Measurements from ENCODE around the gene BIVM. TPM values are rescaled to one million over a fixed set of nuclear protein-coding genes. Genes with fewer than 3 reads are reported as not detected.

Gene BIVM
- total and polyA plus RNA-seq, 2 of the 4 experiments (the other 2 are of a cell fraction): 7.2 to 12.2 TPM

DNA sequence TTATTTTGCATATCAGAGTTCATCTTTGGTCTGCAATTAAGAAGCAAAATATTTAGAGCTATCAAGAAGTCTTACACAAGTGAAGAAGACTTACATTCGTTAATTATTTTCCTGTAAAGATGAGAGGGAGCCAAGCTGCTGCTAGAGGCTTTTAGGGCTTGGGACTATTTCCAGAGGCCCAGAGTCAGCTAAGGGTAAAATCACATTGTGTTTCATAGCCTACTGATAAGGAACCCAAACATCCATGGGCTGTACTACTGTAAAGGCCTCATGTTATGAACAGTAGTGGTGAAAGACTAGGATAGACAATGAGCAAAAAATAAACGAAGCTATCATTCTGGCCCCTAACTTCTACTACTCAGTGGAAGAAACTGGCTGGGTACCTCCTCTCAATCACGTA lies 14.4 kb upstream of the BIVM start:
- Histone ChIP-seq H3K9me1 (ENCODE audit: insufficient read depth, low read length) (no peaks in the 10 kb centered on the region), H3K56ac (ENCODE audit: extremely low read depth, insufficient read depth, low read length) (no peak overlapping the region), H3K18ac (ENCODE audit: low read depth, low read length) (no peak overlapping the region), H3K27me3 (ENCODE audit: control insufficient read depth, insufficient read depth, low read length) (no peaks in the 10 kb centered on the region), H3K9me3 (ENCODE audit: control insufficient read depth, insufficient read depth, low read length) (no peaks in the 10 kb centered on the region), H2AK9ac (replicated peaks; ENCODE audit: low read depth, low read length, poor library complexity) (no peak overlapping the region), H2AK5ac (ENCODE audit: low read depth, low read length) (no peak overlapping the region), H3K14ac (replicated peaks; ENCODE audit: low read depth, low read length) (no peak overlapping the region), H3K4ac (ENCODE audit: low read depth, low read length) (no peak overlapping the region), H3K4me1 (ENCODE audit: control insufficient read depth, insufficient read depth, low read length) (no peaks in the 10 kb centered on the region), H4K91ac (ENCODE audit: insufficient read depth, low read depth, low read length) (no peak overlapping the region), H4K8ac (ENCODE audit: low read depth in 2 of 2, low read length in 2 of 2) (no peak overlapping the region), H2BK120ac (ENCODE audit: low read depth, low read length) (no peak overlapping the region), H3K9ac (ENCODE audit: low read depth, low read length) (no peak overlapping the region), H4K20me1 (ENCODE audit: insufficient read depth, low read length) (no peaks in the 10 kb centered on the region), H3K27ac (ENCODE audit: insufficient read depth, low read length) (no peak overlapping the region), H2BK20ac (ENCODE audit: low read depth, low read length) (no peak overlapping the region), H3K4me3 (ENCODE audit: insufficient read depth, low read depth, low read length) (no peak overlapping the region), H3K36me3 (ENCODE audit: control insufficient read depth, insufficient read depth, low read length) (peaks cover 6% of the 10 kb centered on the region), H3K79me1 (ENCODE audit: low read depth in 1 of 2, low read length in 2 of 2) (no peaks in the 10 kb centered on the region), H2BK15ac (ENCODE audit: low read depth, low read length) (no peak overlapping the region), H2BK5ac (ENCODE audit: low read depth, low read length, poor library complexity, severe bottlenecking) (no peak overlapping the region), H2AFZ (replicated peaks; ENCODE audit: low read length, poor library complexity) (no peak overlapping the region), H4K5ac (ENCODE audit: low read depth, low read length) (no peak overlapping the region), H3K4me2 (ENCODE audit: low read depth, low read length) (no peak overlapping the region), H3K23ac (ENCODE audit: low read depth, low read length) (no peak overlapping the region)
- POLR2A ChIA-PET (ENCODE audit: unreplicated experiment): interaction anchor here (0.5 kb wide), 1 partner anchor 41 kb away, joined by 3 read pairs; no protein-coding TSS in a partner anchor
- CTCF ChIA-PET: interaction anchor here (1.4 to 1.6 kb wide), 2 partner anchors 14 to 15 kb away, joined by 5 to 6 read pairs; partner anchors contain the start of gene POGLUT2
- DNase-seq: no peak
- dilution Hi-C loops (cut with HindIII; ENCODE audit: low sequenced_read_pairs, unreplicated experiment): no loop called here
- BruUV-seq (replicated peaks): no TSS peak
- ATAC-seq (ENCODE audit: low read depth): no peak
- in situ Hi-C loops (cut with MboI; ENCODE audit: low sequenced_read_pairs): no loop called here
- TF ChIP-seq BHLHE40 (IDR thresholded peaks at IDR 0.05; ENCODE audit: low read depth, low read length): no peak
- TF ChIP-seq, protein P1, sequence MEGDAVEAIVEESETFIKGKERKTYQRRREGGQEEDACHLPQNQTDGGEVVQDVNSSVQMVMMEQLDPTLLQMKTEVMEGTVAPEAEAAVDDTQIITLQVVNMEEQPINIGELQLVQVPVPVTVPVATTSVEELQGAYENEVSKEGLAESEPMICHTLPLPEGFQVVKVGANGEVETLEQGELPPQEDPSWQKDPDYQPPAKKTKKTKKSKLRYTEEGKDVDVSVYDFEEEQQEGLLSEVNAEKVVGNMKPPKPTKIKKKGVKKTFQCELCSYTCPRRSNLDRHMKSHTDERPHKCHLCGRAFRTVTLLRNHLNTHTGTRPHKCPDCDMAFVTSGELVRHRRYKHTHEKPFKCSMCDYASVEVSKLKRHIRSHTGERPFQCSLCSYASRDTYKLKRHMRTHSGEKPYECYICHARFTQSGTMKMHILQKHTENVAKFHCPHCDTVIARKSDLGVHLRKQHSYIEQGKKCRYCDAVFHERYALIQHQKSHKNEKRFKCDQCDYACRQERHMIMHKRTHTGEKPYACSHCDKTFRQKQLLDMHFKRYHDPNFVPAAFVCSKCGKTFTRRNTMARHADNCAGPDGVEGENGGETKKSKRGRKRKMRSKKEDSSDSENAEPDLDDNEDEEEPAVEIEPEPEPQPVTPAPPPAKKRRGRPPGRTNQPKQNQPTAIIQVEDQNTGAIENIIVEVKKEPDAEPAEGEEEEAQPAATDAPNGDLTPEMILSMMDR (conservative IDR thresholded peaks at IDR 0.05; ENCODE audit: low read depth, low read length): no peak
- TF ChIP-seq CEBPB (IDR thresholded peaks at IDR 0.05; ENCODE audit: low read depth, low read length): no peak
- no peak for TF ChIP-seq ELK1 (IDR thresholded peaks at IDR 0.05; ENCODE audit: borderline replicate concordance, low read depth, low read length)
- no peak for TF ChIP-seq MAZ (IDR thresholded peaks at IDR 0.05; ENCODE audit: borderline replicate concordance, low read depth, low read length)
- no peak for TF ChIP-seq SMC3 (IDR thresholded peaks at IDR 0.05; ENCODE audit: low read depth, low read length)
- TF ChIP-seq RCOR1 (IDR thresholded peaks at IDR 0.05; ENCODE audit: insufficient replicate concordance, low read length): no peak
- TF ChIP-seq RFX5 (IDR thresholded peaks at IDR 0.05; ENCODE audit: low read depth, low read length): no peak
- TF ChIP-seq NFE2L2 (IDR thresholded peaks at IDR 0.05; ENCODE audit: low read depth, low read length): no peak
- TF ChIP-seq USF2 (IDR thresholded peaks at IDR 0.05; ENCODE audit: low read depth, low read length): no peak
- TF ChIP-seq MXI1 (IDR thresholded peaks at IDR 0.05; ENCODE audit: borderline replicate concordance, low read depth, low read length): no peak
- TF ChIP-seq MAFK (IDR thresholded peaks at IDR 0.05; ENCODE audit: low read depth, low read length): no peak
- intact Hi-C loops (cut with micrococcal nuclease): no loop called here
- WGBS, 2 experiments (ENCODE audit: extremely low coverage in 2 of 2, insufficient read length in 1 of 2): no CpG with 5 or more reads among the region's 3 CpGs
